ENCODE measurements around the gene GPSM1.

GPSM1 gene

DNA sequence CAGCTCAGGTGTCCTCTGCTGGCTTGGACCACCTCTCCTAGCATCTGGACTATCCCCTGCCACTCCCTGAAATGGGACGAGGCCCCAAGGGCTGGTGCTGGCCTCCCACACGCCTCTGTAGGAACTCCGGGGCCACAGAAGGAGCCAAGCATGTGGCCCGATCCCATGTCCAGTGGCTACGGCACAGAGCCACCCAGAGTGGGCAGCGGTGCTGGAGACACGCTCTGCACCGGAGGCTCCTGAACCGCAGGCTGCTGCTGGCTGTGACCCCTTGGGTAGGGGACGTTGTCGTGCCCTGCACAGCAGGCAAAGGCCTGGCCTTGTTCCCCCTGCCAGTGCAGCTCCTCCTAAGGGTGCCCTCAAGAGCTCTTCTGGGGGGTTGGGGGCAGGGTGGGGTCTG is 52.6 kb downstream of the GPSM1 start:
- DNase-seq, result no peak

DNA sequence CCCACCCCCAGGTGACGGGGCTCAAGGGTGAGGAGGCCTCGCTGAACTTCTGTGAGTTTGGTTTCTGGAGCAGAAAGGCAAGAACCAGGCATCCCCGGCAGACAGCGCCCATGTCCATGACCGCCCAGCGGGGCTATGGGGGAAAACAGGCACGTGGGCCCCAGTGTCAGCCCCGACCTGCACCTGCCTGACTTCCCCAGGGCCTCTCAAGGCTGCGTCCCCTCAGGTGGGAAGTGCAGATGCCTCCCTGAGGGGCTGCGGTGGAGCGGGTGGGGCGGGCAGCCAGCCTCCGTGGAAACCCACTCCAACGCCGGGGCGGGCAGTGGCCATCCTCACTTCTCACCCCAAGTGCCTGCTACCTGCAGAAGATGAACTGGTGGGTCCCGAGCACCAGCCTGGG is 53.0 kb downstream of the GPSM1 start:
- no peak for DNase-seq

DNA sequence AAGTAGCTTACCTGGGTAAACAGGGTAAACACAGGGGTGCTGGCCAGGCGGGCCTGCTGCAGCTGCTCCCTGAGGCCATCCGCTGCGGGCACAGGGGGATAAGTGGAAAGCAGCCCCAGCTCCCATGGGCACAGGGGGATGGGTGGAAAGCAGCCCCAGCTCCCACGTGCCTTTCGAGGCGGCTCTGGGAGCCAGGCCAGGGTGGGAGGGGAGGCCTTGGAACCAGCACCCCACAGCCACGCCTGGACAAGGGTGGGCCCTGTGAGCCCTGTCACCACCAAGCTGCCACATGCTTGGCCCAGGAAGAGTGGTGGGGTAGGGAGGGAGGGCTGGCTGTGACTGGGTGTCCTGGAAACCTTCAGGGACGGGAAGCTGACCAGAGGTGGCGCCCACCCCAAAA is 54.0 kb downstream of the GPSM1 start:
- no peak for DNase-seq

DNA sequence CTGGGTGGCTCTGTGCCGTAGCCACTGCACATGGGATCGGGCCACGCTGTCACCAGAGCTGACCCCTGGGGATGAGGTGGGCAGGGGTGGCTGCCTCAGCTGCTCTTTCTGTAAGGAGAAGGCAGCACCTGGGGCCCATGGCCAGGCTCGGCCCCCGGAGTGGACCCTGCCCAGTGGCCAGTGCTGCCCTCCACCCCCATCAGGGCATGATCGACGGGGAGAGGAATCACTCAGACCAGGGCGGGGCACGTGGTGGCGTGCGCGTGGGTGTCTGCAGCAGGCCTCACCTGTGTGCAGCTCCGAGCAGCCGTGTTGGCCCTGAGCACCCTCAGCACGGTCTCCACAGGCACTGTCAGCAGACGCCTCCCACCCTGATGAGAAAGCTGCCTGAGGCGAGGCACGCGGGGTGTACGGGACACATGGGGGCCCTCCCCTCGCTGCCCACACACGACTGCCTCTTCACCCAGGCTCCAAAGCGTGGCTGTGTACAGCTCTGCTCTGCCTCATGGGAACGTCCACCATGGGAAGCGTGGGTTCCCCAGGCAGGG is 54.7 kb downstream of the GPSM1 start:
- no peak for DNase-seq

DNA sequence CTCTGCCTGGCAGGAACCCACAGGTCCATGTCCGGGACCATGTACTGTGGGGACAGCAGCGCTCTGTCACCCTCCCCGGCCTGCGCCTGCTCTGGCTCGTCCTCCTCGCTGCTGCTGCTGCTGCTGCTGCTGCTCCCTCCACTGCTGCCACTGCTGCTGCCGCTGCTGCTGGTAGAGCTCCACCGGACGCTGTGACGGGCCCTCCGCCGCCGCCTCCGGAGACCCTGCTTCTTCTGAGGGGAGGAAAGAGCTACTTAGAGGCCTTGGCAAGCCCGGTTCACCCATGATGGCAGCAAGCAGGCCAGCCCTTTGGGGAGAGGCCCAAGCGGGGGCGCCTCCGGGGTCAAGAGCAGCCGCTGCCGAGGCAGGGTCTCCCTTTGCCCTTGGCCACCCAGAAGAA is 56.1 kb downstream of the GPSM1 start:
- no peak for DNase-seq

DNA sequence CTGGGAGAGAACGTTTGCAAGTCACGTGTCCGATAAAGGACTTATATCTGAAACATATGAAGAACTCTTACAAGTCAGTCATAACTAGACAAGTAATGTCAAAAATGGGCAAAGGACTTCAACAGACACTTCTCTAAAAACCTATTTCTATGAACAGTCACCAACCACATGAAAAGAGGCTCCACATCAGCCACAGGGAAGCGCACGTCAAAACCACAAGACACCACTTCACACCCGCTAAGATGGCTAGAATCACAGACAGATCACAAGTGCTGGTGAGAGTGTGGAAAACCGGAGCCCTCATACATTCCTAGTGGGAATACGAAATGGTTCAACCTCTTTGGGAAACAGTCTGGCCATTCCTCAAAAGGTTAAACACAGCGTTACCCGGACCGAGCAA is 57.7 kb downstream of the GPSM1 start:
- no peak for DNase-seq

DNA sequence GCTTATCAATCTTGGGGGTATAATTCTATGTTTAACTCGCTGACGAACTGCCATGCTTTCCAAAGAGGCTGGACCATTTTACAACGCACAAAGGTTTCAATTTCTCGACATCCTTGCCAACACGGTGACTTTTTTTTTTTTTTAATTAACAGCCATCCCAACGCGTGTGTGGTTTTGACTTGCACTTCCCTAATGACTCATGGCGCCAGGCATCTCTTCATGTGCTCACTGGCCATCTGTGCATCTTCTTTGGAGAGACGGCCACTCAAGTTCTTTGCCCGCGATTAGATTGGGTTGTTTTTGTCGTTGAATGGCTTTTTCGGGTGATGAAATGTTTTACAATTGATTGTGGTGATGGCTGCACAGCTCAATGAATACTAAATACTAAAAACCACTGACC is 58.7 kb downstream of the GPSM1 start:
- DNase-seq, result peak; percentile 51

DNA sequence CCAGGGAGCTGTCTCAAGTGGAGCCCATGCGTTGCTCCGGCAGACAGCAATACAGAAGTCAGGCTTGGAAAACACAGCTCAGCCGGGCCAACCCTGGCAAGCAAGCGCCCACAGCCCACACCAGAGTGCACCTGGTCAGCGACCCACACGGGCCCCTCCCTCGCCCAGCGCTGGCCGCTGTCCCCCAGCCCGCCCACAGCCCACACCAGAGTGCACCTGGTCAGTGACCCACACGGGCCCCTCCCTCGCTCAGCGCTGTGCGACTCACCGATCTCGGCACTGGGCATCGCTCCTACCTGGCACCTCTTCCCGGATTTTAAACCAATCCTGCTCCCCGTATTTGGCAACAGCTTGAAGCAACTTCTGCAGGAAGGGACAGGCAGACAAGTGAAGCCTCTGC is 59.9 kb downstream of the GPSM1 start:
- DNase-seq, result no peak

DNA sequence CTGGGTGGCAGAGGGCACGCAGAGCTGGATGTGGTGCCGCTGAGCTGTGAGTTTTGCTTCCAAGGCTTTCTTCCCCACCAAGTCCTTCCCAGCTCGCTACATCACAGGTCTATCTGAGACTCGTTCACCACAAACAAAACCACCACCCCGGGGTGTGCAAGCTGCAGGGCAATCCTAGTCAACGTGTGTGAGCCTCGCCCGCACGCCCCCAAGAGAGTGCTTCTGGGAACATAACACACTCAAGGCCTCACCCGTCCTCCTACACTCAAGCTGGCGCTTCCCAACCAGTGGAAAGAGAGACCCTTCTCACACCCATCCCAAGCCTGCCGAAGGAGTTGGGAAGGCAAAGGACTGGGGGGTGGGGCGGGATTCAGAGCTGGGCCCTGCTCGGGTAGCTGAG is 62.1 kb downstream of the GPSM1 start:
- no peak for DNase-seq

DNA sequence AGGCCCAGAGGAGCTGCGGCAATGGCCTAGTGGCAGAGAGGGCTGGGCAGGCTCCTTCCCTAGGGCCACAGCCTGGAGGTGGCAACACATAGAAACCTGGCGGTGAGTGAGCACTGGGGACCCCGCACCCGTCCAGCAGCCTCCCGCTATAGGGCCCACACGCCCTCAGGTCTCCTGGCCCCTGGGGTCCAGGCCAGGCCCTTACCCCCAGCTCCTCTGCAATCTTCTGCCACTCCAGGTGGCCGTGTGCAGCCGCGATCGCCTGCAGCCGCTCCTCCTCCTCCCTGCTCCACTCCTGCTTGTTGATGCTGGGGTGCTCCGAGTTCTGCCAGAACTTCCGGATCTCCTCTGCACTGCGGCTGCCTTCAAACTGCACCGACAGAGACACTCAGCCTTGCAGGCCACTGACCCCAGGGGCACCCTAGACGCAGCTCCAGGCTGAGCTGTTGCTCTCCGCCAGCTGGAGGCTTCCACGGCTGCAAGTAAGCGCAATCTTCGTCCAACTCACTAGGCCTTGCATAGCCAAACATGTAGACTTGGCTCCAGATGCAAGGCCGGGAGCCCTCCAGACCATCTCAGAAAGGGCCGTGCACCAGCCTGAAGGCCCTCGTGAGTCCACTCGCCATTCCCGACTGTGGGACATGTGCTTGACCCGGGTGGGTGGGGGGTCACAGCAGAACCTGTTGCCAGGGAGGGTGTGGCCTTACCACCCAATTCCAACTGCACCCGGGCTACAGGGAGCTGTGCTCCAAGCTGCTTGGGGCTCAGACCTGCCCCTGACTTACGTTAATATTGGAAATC is 64.6 kb downstream of the GPSM1 start:
- DNase-seq, result no peak

DNA sequence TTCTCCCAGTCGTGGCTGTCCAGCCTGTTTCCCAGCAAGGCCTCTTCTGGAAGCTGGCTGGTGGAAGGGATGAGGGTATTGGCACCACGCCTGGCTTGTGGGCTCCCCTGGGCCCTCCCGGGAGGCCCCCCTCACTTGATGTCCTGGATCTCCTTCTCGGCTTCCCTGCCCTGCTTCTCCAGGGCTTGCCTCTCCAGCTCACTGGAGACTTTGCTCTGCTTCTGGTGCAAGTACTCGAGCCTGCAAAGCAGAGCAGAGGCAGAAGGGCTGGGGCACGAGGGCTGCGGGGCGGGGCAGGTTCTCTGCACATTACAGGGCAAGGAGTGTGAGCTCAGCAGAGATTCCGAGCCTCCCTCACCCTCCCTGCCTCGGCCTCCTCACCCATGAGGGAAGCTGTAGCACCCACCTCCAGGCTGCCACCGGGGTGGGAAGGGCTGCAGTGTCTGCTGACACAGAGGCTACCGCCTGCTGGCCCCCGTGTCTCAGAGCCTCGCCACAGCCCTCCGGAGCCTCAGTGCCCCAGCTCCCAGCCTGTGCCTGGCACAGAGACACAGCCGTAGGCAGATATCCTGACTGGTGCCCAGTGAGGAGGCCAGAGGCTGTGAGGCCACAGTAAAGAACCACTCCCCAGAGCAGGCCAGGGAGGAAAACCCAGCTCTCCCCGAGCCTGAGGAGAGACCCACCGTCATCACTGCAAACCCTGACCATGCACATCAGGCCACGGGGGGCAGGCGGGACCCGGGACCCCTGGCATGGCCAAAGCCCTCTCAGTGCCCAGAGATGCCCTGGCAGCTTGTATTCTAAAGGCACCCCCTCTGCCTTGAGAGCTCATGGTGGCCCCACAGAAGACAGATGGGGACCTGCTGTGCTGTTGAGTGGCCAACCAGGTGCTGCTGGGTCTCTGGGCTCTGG is 65.5 kb downstream of the GPSM1 start:
- DNase-seq, result no peak

DNA sequence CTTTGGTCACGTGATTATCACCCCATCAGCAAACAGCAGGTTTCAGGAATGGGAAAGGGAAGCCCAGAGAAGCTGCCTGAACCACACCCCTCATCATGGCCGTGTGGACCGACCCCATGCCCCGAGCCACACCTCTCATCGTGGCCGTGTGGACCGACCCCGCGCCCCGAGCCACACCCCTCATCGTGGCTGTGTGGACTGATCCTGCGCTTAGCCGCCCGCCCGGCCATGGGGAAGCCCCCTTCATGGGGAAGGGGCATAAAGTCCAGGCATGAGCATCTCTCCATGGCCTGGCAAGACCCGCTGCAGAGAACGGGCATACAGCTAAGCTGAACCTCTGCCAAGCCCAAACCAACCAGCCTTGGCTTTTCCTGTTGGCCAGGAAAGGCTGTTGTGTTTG is 66.2 kb downstream of the GPSM1 start:
- no peak for DNase-seq

DNA sequence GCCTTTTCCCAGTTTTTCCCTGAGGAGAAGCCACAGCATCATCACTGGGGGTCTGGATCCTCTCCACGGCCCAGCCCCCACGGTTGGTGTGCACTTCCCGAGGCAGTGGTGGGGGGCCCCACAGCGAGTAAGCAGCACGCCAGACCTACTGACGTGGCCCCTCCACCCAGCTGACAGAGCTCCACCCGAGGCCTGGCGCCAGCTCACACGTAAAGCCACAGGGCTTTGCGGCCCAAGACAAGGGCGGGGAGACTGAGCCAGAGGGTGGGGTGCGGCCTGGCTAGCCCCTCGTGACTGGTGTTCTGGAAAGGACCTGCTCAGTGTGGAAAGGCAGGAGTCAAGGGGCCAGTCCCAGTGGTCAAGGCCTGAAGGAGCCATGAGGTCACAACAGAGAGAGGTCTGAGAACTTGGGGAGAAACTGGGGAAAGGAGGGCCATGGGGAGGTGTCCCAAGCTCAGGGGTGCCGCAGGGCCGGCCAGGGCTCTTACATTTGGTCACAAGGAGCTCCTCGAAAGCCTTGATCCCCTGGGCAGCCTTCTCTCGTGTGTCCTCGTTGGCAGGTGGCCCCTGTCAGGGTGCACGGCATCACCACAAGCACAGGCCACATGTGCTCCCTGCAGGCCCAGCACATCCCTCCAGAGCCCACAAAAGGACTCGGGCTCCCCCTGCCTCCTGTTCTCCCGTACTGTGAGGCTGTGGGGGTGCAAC is 67.1 kb downstream of the GPSM1 start:
- no peak for DNase-seq

DNA sequence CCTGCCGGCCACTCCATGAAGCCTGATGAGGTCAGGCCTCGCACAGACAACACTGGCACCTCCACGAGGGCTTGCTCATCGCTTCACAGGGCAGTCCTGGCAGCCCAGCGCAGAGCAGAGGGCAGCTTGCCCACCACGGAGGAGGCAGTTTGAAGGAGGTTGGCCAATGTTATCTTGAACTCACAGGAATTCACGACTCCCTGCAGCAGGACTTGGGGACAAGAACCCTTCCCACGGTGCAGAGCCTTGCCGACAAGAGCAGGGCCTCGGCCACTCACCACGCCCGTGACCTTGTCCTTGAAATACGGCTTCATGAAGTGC is 67.6 kb downstream of the GPSM1 start:
- no peak for DNase-seq

DNA sequence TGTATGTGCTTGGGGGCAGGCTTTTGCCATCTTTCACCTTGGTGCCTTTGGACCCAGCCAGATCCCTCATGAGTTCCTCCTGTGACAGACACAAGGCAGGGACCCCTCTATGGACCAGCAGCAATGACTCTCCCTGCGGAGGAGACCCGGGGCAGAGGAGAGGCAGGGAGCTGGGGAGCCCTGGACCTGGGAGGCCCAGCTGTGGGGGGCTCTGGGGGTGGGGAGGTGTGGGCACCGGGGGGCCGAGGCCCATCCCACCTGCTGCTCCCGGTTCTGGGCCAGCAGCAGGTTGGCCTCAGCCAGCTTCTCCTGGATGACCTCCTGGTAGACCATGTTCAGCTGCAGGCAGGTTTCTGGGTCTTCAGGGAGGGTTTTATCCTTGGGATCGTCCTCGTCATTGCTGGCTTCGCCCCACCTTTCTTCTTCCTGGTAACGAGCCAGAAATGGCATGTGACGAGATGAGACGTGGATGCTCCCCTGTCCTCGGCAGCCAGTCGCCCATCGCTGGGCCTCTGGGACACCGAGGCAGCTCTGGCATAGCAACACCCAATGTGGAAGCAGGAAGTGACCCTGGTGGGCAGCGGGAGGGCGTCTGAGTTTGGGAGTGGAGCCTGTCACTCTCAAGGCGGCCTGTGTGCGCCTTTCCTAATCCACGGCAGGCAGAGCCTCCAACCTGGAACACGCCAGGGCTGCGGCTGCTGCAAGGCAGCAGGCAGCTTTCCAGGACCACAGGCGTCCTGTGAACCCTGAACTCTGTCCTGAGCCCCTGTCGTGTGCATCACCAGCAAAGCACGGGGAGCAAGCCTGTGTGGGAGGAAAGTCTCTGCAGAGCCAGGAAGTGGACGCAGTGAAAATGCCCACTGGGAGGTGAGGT is 68.2 kb downstream of the GPSM1 start:
- no peak for DNase-seq

DNA sequence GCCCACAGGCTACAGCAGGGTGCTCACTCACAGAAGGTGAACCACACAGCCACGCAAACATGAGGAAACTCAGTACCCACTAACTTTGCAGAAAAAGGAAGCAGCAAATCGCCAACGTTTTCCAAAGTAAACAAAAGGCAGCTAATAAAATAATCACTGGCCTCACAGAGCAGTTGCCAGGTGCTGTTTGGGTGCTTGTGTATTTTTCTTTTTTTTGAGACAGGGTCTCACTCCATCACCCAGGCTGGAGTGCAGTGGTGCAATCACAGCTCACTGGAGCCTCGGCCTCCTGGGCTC is 68.8 kb downstream of the GPSM1 start:
- DNase-seq, result no peak

DNA sequence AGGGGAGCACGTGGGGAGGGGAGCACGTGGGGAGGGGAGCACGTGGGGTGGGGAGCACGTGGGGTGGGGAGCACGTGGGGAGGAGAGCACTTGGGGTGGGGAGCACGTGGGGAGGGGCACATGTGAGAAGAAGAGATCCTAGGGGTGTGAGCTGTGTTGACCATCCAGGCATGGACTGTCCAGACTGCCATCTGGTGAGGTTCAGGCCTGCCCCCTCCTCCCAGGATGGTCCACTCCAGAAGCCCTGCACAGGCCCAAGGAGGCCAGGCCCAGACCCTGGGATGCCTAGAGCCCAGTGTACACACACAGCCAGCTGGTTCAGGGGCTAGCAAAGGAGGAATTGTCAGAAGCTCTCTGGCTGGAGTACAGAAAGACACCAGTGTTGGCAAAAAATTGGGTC is 70.3 kb downstream of the GPSM1 start:
- no peak for DNase-seq

DNA sequence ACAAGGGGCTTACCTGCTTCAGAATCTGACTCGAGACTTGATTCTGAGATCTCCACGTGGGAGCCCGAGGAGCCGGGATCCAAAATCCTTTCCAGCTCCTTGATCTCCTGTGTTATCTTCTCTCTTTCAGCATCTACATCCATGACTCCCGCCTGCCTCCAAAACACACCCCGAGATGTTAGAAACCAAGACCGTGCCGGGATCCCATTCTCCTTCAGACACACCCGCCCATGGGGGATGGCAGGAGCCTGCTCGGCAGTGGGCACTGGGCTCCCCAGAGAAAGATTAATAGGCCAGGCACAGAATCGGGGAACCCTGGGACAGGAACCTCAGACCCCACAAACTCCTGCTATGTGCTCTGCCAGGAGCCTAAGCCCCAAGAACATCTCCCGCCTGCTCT is 70.9 kb downstream of the GPSM1 start:
- no peak for DNase-seq

DNA sequence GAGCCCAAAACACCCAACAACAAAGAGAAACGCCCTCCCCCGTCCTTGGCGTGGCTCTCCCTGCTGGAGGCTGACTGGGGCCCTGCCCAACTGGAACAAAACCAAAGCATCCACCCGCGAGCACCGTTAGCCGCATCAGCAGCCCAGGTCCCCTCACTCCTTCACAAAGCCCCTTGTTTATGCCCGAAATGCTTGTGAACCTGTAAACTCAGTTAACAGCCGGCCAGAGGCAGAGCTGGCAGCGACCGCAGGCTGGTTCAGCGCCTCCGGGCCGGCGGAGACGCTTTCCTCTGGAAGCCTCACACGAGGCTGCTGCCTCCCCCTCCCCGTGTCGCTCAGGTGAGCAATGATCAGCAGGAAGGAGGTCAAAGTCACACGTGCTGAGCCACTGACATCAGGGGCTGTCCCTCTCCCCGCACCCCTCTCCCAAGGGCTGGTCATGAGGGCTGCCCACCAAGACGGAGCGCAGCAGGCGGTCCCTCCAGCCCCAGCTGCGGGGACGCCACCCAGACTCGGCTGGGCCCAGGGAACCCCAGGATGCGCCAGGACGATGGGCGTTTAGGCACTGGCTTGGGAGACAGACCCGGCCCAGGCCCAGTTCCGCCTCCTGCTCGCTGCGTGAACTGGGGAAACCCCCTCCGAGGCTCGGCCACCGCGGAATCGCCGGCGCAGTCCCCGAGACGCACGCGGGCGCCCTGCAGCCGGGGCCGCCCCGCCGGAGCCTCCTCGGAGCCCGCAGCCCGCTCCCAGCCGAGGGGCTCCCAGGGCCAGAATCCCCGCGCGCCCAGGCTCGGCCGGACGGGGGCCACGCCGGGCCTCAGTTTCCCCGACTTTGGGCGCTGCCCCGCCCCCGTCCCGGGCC is 72.1 kb downstream of the GPSM1 start:
- DNase-seq, result no peak

DNA sequence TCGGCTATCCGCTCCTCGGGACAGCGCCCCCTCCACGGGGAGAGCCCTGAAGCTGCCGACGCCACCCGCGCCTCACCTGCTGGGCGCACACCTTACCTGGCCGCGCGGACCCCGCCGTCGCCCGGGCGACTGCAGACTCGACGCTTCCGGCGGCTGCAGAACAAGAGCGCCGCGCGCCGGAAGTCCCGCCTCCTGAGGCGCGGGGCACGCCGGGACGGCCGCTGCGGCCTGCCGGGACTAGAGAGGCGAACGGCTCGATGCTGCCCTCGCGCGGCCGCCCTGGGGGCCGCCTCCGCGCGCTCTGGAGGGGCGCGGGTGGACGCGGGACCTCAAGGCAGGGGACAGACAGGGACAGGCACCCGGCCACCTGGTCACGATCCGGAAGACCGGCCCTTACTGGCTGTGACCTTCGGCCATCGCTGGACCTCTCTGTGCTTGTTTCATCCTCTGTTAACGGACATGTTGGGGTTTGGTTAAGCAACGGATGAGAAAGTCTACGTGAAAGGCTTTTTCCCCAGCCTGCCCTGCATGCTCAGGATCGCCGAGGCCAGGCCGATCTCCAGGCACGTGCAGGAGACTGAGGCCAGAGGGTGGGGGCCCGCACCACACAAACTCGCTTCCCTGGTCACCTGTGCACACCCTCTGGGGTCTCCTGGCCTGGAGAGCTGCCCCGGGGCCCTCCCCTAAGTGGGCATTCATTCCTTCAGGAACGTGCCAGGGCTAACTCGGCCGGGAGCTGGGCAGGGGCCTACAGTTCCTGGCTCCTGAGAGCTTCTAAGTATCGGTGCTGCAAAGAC is 72.9 kb downstream of the GPSM1 start, which contains the start of gene SNAPC4:
TSS of gene SNAPC4 (minus strand) at position 133 of the 797 bp plus-strand sequence. CDS start 1,742 bp downstream, outside the sequence.
- DNase-seq, result peak; percentile 12

Data from DMS 273 treated with DMSO at 0.1 percent for 48 hours (cell line).